ENCODE results near the gene PNKP. TPM values are rescaled to one million over a fixed set of nuclear protein-coding genes. Genes with fewer than 3 reads are reported as not detected.

PNKP gene
- total RNA-seq, 3 donors from 2014 or later, result 110 to 120 (median 110) TPM

GRCh38 chr19:49895566-49896297, 28.4 kb upstream of the PNKP start:
- Mint-ChIP-seq H3K4me1 (ENCODE audit: low read depth) (peaks cover 44% of the 10 kb centered on the region), H3K36me3 (ENCODE audit: insufficient read depth) (no peaks in the 10 kb centered on the region), H3K9me3 (no peaks in the 10 kb centered on the region), H3K4me3 (peak overlapping the region; percentile 81), H3K27me3 (ENCODE audit: low read depth) (no peaks in the 10 kb centered on the region)
- ATAC-seq, result peak in 1 of 2 donors; percentile 7
- DNase-seq, result no peak

GRCh38 chr19:49894879-49895565, 27.6 kb upstream of the PNKP start:
- DNase-seq, result no peak
- no peaks in the 10 kb centered on the region for H3K36me3 Mint-ChIP-seq (ENCODE audit: insufficient read depth)
- H3K9me3 Mint-ChIP-seq, result no peaks in the 10 kb centered on the region
- ATAC-seq, result peak; percentile 11 to 13
- peaks cover 46% of the 10 kb centered on the region for H3K4me1 Mint-ChIP-seq (ENCODE audit: low read depth)
- no peaks in the 10 kb centered on the region for H3K27me3 Mint-ChIP-seq (ENCODE audit: low read depth)
- peak overlapping the region; percentile 81 for H3K4me3 Mint-ChIP-seq

- H3K36me3 Mint-ChIP-seq (ENCODE audit: insufficient read depth), result no peaks in the 10 kb centered on the region
- no peaks in the 10 kb centered on the region for H3K27me3 Mint-ChIP-seq (ENCODE audit: low read depth)
- no peak for ATAC-seq
- H3K4me1 Mint-ChIP-seq (ENCODE audit: low read depth), result peaks cover 46% of the 10 kb centered on the region
- no peak for DNase-seq
- H3K9me3 Mint-ChIP-seq, result no peaks in the 10 kb centered on the region
- H3K4me3 Mint-ChIP-seq, result peak overlapping the region; percentile 81
Measured at GRCh38 chr19:49894011-49894664, 26.8 kb upstream of the PNKP start.

GRCh38 chr19:49892716-49893115, 25.3 kb upstream of the PNKP start:
- Mint-ChIP-seq H3K27me3 (ENCODE audit: low read depth) (no peaks in the 10 kb centered on the region), H3K36me3 (ENCODE audit: insufficient read depth) (no peaks in the 10 kb centered on the region), H3K9me3 (no peaks in the 10 kb centered on the region), H3K4me1 (ENCODE audit: low read depth) (peaks cover 41% of the 10 kb centered on the region), H3K4me3 (peak overlapping the region; percentile 33)
- ATAC-seq (no peak), DNase-seq (no peak)

DNA sequence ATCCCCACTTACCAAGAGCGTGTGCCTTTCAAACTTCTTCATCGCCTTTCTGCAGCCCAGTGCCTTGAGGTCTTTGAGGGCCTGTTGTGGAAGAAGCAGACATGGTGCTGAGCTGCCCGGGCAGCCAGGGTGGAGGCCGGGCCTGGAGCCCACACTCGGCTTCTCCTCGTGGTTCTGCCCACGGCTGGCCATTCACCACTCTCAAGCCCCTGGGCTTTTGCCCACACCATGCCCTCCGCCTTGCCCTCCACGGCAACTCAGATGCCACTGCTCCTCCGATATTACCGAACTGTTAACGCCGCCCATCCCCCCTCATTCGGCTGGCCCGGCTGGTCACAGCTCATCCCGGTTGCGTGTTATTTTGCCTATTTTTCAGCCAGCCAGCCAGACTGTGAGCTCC, 24.0 kb upstream of the PNKP start:
- Mint-ChIP-seq H3K27me3 (ENCODE audit: low read depth) (no peaks in the 10 kb centered on the region), H3K9me3 (no peaks in the 10 kb centered on the region), H3K4me3 (peak overlapping the region; percentile 33), H3K4me1 (ENCODE audit: low read depth) (peaks cover 27% of the 10 kb centered on the region), H3K36me3 (ENCODE audit: insufficient read depth) (peaks cover 2% of the 10 kb centered on the region)
- no peak for DNase-seq
- no peak for ATAC-seq

DNA sequence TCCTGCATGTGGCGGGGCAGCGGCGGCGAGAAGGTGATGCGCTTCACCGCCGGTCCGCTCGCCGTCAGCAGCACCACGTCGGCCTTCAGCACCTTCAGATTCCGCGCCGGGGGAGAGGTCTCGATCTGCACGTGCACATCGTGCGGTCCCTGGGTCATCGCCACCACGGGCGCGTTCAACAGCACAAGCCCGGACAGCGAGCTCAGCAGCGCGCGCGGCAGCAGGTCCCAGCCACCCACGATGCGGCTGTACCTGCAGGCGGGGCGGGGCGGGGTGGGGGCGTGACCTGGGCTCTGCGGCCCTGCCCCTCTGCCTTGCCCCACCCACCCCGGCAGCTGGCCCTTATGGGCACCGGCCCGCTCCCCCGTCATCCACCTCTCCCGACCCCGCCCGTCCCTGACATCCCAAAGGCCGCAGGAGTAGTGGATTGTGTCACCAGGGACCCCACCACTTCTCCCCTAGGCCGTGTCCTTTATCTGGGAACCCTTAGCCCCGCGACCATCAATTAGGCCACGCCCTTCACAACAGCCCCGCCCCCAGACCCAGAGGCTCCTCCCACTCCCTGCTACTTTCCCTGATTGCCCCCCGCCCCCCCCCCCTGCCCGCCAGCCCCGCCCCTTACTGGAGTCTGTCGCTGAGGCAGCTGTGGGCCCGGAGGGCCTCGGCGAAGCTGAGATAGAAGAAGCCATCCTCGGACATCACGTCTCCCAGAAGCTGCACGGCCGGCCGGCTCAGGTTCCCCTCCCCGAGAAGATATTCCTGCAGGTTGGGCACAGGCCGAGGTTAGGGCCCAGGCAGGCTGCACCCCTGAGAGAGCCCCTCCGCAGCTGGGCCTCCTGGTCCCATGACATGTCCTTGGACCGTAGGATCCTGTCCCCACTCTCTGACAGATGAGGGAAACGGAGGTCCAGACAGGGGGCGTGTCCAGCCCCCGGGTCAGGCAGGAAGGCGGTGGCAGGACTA, 23.3 kb upstream of the PNKP start:
- H3K4me1 Mint-ChIP-seq (ENCODE audit: low read depth), result peaks cover 20% of the 10 kb centered on the region
- no peaks in the 10 kb centered on the region for H3K9me3 Mint-ChIP-seq
- H3K4me3 Mint-ChIP-seq, result peak overlapping the region; percentile 75
- no peaks in the 10 kb centered on the region for H3K27me3 Mint-ChIP-seq (ENCODE audit: low read depth)
- DNase-seq, result peak; percentile 70
- peak; percentile 76 to 78 for ATAC-seq
- peaks cover 5% of the 10 kb centered on the region for H3K36me3 Mint-ChIP-seq (ENCODE audit: insufficient read depth)

- Mint-ChIP-seq H3K4me3 (peak overlapping the region; percentile 75), H3K27me3 (ENCODE audit: low read depth) (no peaks in the 10 kb centered on the region), H3K36me3 (ENCODE audit: insufficient read depth) (peaks cover 10% of the 10 kb centered on the region), H3K4me1 (ENCODE audit: low read depth) (peaks cover 16% of the 10 kb centered on the region), H3K9me3 (no peaks in the 10 kb centered on the region)
- ATAC-seq (peak; percentile 75 to 76), DNase-seq (peak; percentile 71)
Measured at GRCh38 chr19:49889687-49890348, 22.4 kb upstream of the PNKP start.

GRCh38 chr19:49889038-49889686, 21.8 kb upstream of the PNKP start:
- Mint-ChIP-seq H3K4me1 (ENCODE audit: low read depth) (peaks cover 16% of the 10 kb centered on the region), H3K9me3 (no peaks in the 10 kb centered on the region), H3K27me3 (ENCODE audit: low read depth) (no peaks in the 10 kb centered on the region), H3K4me3 (no peak overlapping the region), H3K36me3 (ENCODE audit: insufficient read depth) (peaks cover 15% of the 10 kb centered on the region)
- ATAC-seq (no peak), DNase-seq (no peak)

- DNase-seq, result no peak
- no peak for ATAC-seq
- H3K4me1 Mint-ChIP-seq (ENCODE audit: low read depth), result peaks cover 12% of the 10 kb centered on the region
- peaks cover 17% of the 10 kb centered on the region for H3K36me3 Mint-ChIP-seq (ENCODE audit: insufficient read depth)
- H3K4me3 Mint-ChIP-seq, result no peak overlapping the region
- H3K9me3 Mint-ChIP-seq, result no peaks in the 10 kb centered on the region
- H3K27me3 Mint-ChIP-seq (ENCODE audit: low read depth), result no peaks in the 10 kb centered on the region
Measured at GRCh38 chr19:49888510-49888824, 21.1 kb upstream of the PNKP start.

DNA sequence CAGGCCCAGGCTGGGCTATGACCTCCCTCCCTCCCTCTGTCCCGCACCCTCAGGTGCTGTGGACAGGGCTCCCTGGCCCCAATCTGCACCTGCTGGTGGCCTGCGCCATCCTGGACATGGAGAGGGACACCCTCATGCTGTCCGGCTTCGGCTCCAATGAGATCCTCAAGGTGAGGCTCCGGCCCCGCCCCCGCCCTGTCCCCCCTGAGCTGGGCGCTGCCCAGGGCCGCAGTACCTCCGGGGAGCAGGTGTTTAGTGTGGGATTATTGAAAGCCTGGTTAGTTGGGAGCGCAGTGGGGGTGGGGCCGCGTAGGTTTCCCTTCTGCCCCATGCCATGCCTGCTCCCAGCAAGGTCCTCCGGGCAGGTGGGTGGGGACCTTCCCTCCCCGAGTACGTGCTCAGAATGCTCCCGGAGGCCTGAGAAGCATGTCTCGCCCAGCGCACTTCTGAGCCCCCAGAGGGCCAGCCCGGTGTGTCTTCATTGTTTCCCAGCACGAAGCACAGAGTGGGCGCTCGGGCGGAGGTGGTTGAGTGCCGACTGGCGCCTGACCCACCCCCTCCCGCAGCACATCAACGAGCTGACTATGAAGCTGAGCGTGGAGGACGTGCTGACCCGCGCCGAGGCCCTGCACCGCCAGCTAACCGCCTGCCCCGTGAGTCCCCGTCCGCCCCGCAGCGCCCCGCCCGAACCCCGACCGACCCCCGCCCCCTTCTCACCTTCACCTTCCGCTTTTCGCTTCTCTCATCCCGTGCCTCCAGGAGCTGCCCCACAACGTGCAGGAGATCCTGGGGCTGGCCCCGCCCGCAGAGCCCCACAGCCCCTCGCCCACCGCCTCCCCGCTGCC, 20.5 kb upstream of the PNKP start:
- DNase-seq (no peak), ATAC-seq (no peak)

DNA sequence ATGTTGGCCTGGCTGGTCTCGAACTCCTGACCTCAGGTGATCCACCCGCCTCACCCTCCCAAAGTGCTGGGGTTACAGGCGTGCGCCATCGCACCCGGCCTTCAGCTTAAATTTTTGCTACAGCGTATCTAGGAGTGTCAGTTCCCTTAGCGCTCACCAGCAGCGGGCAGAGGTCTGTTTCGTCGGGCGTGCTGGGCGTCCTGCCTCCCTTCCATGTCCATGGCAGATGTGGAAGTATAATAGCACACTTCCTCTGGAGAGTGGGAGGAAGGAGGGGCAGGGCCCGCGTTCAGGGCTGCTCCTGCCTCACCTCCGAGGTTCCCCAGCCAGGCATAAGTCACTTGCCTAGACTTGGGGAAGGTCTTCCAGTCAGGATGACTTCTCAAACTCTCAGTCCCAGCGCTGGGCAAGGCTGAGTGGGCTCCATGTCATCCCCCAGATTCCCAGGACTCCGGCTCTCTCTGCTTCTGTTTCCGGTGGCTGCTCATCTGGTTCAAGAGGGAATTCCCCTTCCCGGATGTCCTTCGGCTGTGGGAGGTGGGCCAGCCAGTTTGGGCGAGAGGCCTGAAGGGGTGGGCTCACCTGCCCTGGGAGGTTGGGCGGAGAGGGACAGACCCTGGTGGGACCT, 19.8 kb upstream of the PNKP start:
- peaks cover 7% of the 10 kb centered on the region for H3K4me1 Mint-ChIP-seq (ENCODE audit: low read depth)
- H3K27me3 Mint-ChIP-seq (ENCODE audit: low read depth), result no peaks in the 10 kb centered on the region
- H3K9me3 Mint-ChIP-seq, result no peaks in the 10 kb centered on the region
- peaks cover 24% of the 10 kb centered on the region for H3K36me3 Mint-ChIP-seq (ENCODE audit: insufficient read depth)
- H3K4me3 Mint-ChIP-seq, result no peak overlapping the region
- ATAC-seq, result no peak
- no peak for DNase-seq

More for the DNA sequence above, 20.5 kb upstream of the PNKP start:
- peaks cover 9% of the 10 kb centered on the region for H3K4me1 Mint-ChIP-seq (ENCODE audit: low read depth)
- H3K27me3 Mint-ChIP-seq (ENCODE audit: low read depth), result no peaks in the 10 kb centered on the region
- no peaks in the 10 kb centered on the region for H3K9me3 Mint-ChIP-seq
- H3K4me3 Mint-ChIP-seq, result no peak overlapping the region
- peaks cover 21% of the 10 kb centered on the region for H3K36me3 Mint-ChIP-seq (ENCODE audit: insufficient read depth)

- no peak overlapping the region for H3K4me3 Mint-ChIP-seq
- H3K27me3 Mint-ChIP-seq (ENCODE audit: low read depth), result no peaks in the 10 kb centered on the region
- no peaks in the 10 kb centered on the region for H3K4me1 Mint-ChIP-seq (ENCODE audit: low read depth)
- DNase-seq (no peak), ATAC-seq (no peak)
- peaks cover 30% of the 10 kb centered on the region for H3K36me3 Mint-ChIP-seq (ENCODE audit: insufficient read depth)
- no peaks in the 10 kb centered on the region for H3K9me3 Mint-ChIP-seq
Measured at GRCh38 chr19:49884760-49885159, 17.4 kb upstream of the PNKP start.
